Astrocyte (in vitro differentiated cells and primary cell): ENCODE measurements around the gene CAMK1D.

Experiments used
- EZH2 ChIP-seq: IDR thresholded peaks from 2 replicates; pipeline ENCODE4 v1.6.1; 2012; ENCODE audit warnings: mild to moderate bottlenecking, low read length, inconsistent platforms; ENCODE audit not compliant: insufficient read depth
- TF ChIP-seq, protein P1 (sequence below): IDR thresholded peaks from 2 replicates; pipeline ENCODE4 v1.5.1; 2011; ENCODE audit warnings: low read depth, mild to moderate bottlenecking, inconsistent platforms, low read length, moderate library complexity; ENCODE audit not compliant: insufficient read depth

DNA sequence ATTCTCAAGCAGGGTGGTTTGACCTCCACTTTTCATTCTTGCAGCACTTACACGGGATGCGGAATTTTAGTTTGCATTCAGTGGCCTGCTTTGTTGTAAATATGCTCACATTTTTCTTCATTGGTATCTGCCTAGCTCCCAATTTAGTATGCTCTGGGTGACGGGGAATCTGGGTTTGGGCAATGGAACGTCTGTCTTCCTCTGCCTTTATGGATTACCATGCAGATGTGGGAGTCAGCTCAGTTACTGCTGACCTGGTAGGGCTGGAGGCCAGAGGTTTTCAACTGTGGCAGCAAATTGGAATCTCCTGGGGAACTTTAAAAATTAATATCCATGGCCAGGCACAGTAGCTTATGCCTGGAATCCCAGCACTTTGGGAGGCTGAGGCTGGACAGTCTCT lies 161.6 kb downstream of the CAMK1D start:
- TF ChIP-seq, protein P1, sequence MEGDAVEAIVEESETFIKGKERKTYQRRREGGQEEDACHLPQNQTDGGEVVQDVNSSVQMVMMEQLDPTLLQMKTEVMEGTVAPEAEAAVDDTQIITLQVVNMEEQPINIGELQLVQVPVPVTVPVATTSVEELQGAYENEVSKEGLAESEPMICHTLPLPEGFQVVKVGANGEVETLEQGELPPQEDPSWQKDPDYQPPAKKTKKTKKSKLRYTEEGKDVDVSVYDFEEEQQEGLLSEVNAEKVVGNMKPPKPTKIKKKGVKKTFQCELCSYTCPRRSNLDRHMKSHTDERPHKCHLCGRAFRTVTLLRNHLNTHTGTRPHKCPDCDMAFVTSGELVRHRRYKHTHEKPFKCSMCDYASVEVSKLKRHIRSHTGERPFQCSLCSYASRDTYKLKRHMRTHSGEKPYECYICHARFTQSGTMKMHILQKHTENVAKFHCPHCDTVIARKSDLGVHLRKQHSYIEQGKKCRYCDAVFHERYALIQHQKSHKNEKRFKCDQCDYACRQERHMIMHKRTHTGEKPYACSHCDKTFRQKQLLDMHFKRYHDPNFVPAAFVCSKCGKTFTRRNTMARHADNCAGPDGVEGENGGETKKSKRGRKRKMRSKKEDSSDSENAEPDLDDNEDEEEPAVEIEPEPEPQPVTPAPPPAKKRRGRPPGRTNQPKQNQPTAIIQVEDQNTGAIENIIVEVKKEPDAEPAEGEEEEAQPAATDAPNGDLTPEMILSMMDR = no peak
- no peak for TF ChIP-seq EZH2
